ENCODE data around the gene NDUFA3. TPM values are rescaled to one million over a fixed set of nuclear protein-coding genes. Genes with fewer than 3 reads are reported as not detected.

NDUFA3 gene
- total RNA-seq, 1 donor from 2014 or later = 7.8 TPM

GRCh38 chr19:54106716-54107115, 4.1 kb downstream of the NDUFA3 start:
- H3K4me3 ChIP-seq (ENCODE audit: low read length in 3 of 3) = no peak overlapping the region
- peaks cover 47 to 50% (median 48%) of the 10 kb centered on the region in 3 donors for H3K36me3 ChIP-seq (ENCODE audit: control insufficient read depth in 3 of 3, insufficient read depth in 3 of 3, low read length in 3 of 3)

GRCh38 chr19:54107876-54108490, 5.3 kb downstream of the NDUFA3 start:
- Histone ChIP-seq H3K9me3 (ENCODE audit: control insufficient read depth in 3 of 3, low read length in 3 of 3) (no peaks in the 10 kb centered on the region), H3K27ac (ENCODE audit: low read depth, low read length) (no peak overlapping the region), H3K27me3 (ENCODE audit: control insufficient read depth in 3 of 3, insufficient read depth in 3 of 3, low read length in 3 of 3) (no peaks in the 10 kb centered on the region), H3K36me3 (ENCODE audit: control insufficient read depth in 3 of 3, insufficient read depth in 3 of 3, low read length in 3 of 3) (peaks cover 47 to 52% (median 48%) of the 10 kb centered on the region in 3 donors), H3K9ac (ENCODE audit: low read depth in 1 of 3, low read length in 3 of 3) (no peak overlapping the region), H3K4me3 (ENCODE audit: low read length in 3 of 3) (no peak overlapping the region), H3K4me1 (ENCODE audit: control insufficient read depth in 3 of 3, insufficient read depth in 3 of 3, low read length in 3 of 3) (peaks cover 5 to 7% (median 6%) of the 10 kb centered on the region in 3 donors)

More at GRCh38 chr19:54106716-54107115, 4.1 kb downstream of the NDUFA3 start:
- Histone ChIP-seq H3K9me3 (ENCODE audit: control insufficient read depth in 3 of 3, low read length in 3 of 3) (no peaks in the 10 kb centered on the region), H3K27ac (ENCODE audit: low read depth, low read length) (no peak overlapping the region), H3K9ac (ENCODE audit: low read depth in 1 of 3, low read length in 3 of 3) (no peak overlapping the region), H3K27me3 (ENCODE audit: control insufficient read depth in 3 of 3, insufficient read depth in 3 of 3, low read length in 3 of 3) (no peaks in the 10 kb centered on the region), H3K4me1 (ENCODE audit: control insufficient read depth in 3 of 3, insufficient read depth in 3 of 3, low read length in 3 of 3) (peaks cover 8 to 11% (median 11%) of the 10 kb centered on the region in 3 donors)

- H3K36me3 ChIP-seq (ENCODE audit: control insufficient read depth in 3 of 3, insufficient read depth in 3 of 3, low read length in 3 of 3) = peaks cover 47 to 52% (median 52%) of the 10 kb centered on the region in 3 donors
- peaks cover under 1 to 3% (median 2%) of the 10 kb centered on the region in 3 donors for H3K4me1 ChIP-seq (ENCODE audit: control insufficient read depth in 3 of 3, insufficient read depth in 3 of 3, low read length in 3 of 3)
These were observed 5.8 kb downstream of the NDUFA3 start for GRCh38 chr19:54108496-54108895.

GRCh38 chr19:54109651-54110050, 7.0 kb downstream of the NDUFA3 start:
- Histone ChIP-seq H3K9me3 (ENCODE audit: control insufficient read depth in 3 of 3, low read length in 3 of 3) (no peaks in the 10 kb centered on the region), H3K4me3 (ENCODE audit: low read length in 3 of 3) (no peak overlapping the region), H3K27me3 (ENCODE audit: control insufficient read depth in 3 of 3, insufficient read depth in 3 of 3, low read length in 3 of 3) (no peaks in the 10 kb centered on the region), H3K4me1 (ENCODE audit: control insufficient read depth in 3 of 3, insufficient read depth in 3 of 3, low read length in 3 of 3) (peaks cover 6 to 9% (median 8%) of the 10 kb centered on the region in 3 donors), H3K9ac (ENCODE audit: low read depth in 1 of 3, low read length in 3 of 3) (no peak overlapping the region), H3K27ac (ENCODE audit: low read depth, low read length) (no peak overlapping the region), H3K36me3 (ENCODE audit: control insufficient read depth in 3 of 3, insufficient read depth in 3 of 3, low read length in 3 of 3) (peaks cover 47 to 55% (median 54%) of the 10 kb centered on the region in 3 donors)

More at GRCh38 chr19:54108496-54108895, 5.8 kb downstream of the NDUFA3 start:
- Histone ChIP-seq H3K27ac (ENCODE audit: low read depth, low read length) (no peak overlapping the region), H3K4me3 (ENCODE audit: low read length in 3 of 3) (no peak overlapping the region), H3K9me3 (ENCODE audit: control insufficient read depth in 3 of 3, low read length in 3 of 3) (no peaks in the 10 kb centered on the region), H3K9ac (ENCODE audit: low read depth in 1 of 3, low read length in 3 of 3) (no peak overlapping the region), H3K27me3 (ENCODE audit: control insufficient read depth in 3 of 3, insufficient read depth in 3 of 3, low read length in 3 of 3) (no peaks in the 10 kb centered on the region)

- Histone ChIP-seq H3K27ac (ENCODE audit: low read depth, low read length) (peak overlapping the region; percentile 40), H3K27me3 (ENCODE audit: control insufficient read depth in 3 of 3, insufficient read depth in 3 of 3, low read length in 3 of 3) (no peaks in the 10 kb centered on the region), H3K4me1 (ENCODE audit: control insufficient read depth in 3 of 3, insufficient read depth in 3 of 3, low read length in 3 of 3) (peaks cover 14 to 27% (median 21%) of the 10 kb centered on the region in 3 donors), H3K36me3 (ENCODE audit: control insufficient read depth in 3 of 3, insufficient read depth in 3 of 3, low read length in 3 of 3) (peaks cover 18 to 31% (median 28%) of the 10 kb centered on the region in 3 donors), H3K9ac (ENCODE audit: low read depth in 1 of 3, low read length in 3 of 3) (peak overlapping the region; percentile 86 to 99 (median 96)), H3K9me3 (ENCODE audit: control insufficient read depth in 3 of 3, low read length in 3 of 3) (no peaks in the 10 kb centered on the region), H3K4me3 (ENCODE audit: low read length in 3 of 3) (peak overlapping the region; percentile 93 to 100 (median 98))
These were observed 11.9 kb downstream of the NDUFA3 start for GRCh38 chr19:54114340-54115108.

GRCh38 chr19:54115109-54116063, 12.7 kb downstream of the NDUFA3 start, which contains the start of the genes PRPF31 and TFPT:
Gene PRPF31 (plus strand): TSS chr19:54115754. CDS start chr19:54118279, 2,525 bp downstream.
Gene TFPT (minus strand): TSS chr19:54115657. CDS start chr19:54115269, 388 bp downstream.
- Histone ChIP-seq H3K27ac (ENCODE audit: low read depth, low read length) (peak within 1 kb of the TSS; percentile 87), H3K36me3 (ENCODE audit: control insufficient read depth in 3 of 3, insufficient read depth in 3 of 3, low read length in 3 of 3) (peaks cover 19 to 32% (median 27%) of the 10 kb centered on the region in 3 donors), H3K9ac (ENCODE audit: low read depth in 1 of 3, low read length in 3 of 3) (peak within 1 kb of the TSS; percentile 86 to 99 (median 96)), H3K27me3 (ENCODE audit: control insufficient read depth in 3 of 3, insufficient read depth in 3 of 3, low read length in 3 of 3) (no peaks in the 10 kb centered on the region), H3K4me1 (ENCODE audit: control insufficient read depth in 3 of 3, insufficient read depth in 3 of 3, low read length in 3 of 3) (peaks cover 14 to 27% (median 21%) of the 10 kb centered on the region in 3 donors), H3K9me3 (ENCODE audit: control insufficient read depth in 3 of 3, low read length in 3 of 3) (no peaks in the 10 kb centered on the region), H3K4me3 (ENCODE audit: low read length in 3 of 3) (peak within 1 kb of the TSS; percentile 93 to 100 (median 98))

- Histone ChIP-seq H3K4me1 (ENCODE audit: control insufficient read depth in 3 of 3, insufficient read depth in 3 of 3, low read length in 3 of 3) (peaks cover 5 to 10% (median 7%) of the 10 kb centered on the region in 3 donors), H3K9ac (ENCODE audit: low read depth in 1 of 3, low read length in 3 of 3) (no peak overlapping the region), H3K4me3 (ENCODE audit: low read length in 3 of 3) (no peak overlapping the region), H3K9me3 (ENCODE audit: control insufficient read depth in 3 of 3, low read length in 3 of 3) (no peaks in the 10 kb centered on the region), H3K36me3 (ENCODE audit: control insufficient read depth in 3 of 3, insufficient read depth in 3 of 3, low read length in 3 of 3) (peaks cover 64 to 67% (median 65%) of the 10 kb centered on the region in 3 donors), H3K27me3 (ENCODE audit: control insufficient read depth in 3 of 3, insufficient read depth in 3 of 3, low read length in 3 of 3) (no peaks in the 10 kb centered on the region), H3K27ac (ENCODE audit: low read depth, low read length) (no peak overlapping the region)
These were observed 18.6 kb downstream of the NDUFA3 start for GRCh38 chr19:54121259-54121658.

- no peaks in the 10 kb centered on the region for H3K4me1 ChIP-seq (ENCODE audit: control insufficient read depth in 3 of 3, insufficient read depth in 3 of 3, low read length in 3 of 3)
- no peak overlapping the region for H3K9ac ChIP-seq (ENCODE audit: low read depth in 1 of 3, low read length in 3 of 3)
- H3K27ac ChIP-seq (ENCODE audit: low read depth, low read length) = no peak overlapping the region
- no peaks in the 10 kb centered on the region for H3K9me3 ChIP-seq (ENCODE audit: control insufficient read depth in 3 of 3, low read length in 3 of 3)
- H3K4me3 ChIP-seq (ENCODE audit: low read length in 3 of 3) = no peak overlapping the region
- peaks cover 75 to 80% (median 77%) of the 10 kb centered on the region in 3 donors for H3K36me3 ChIP-seq (ENCODE audit: control insufficient read depth in 3 of 3, insufficient read depth in 3 of 3, low read length in 3 of 3)
- H3K27me3 ChIP-seq (ENCODE audit: control insufficient read depth in 3 of 3, insufficient read depth in 3 of 3, low read length in 3 of 3) = no peaks in the 10 kb centered on the region
These were observed 21.0 kb downstream of the NDUFA3 start for GRCh38 chr19:54123682-54124081.

GRCh38 chr19:54124393-54124792, 21.7 kb downstream of the NDUFA3 start:
- Histone ChIP-seq H3K4me1 (ENCODE audit: control insufficient read depth in 3 of 3, insufficient read depth in 3 of 3, low read length in 3 of 3) (no peaks in the 10 kb centered on the region), H3K9ac (ENCODE audit: low read depth in 1 of 3, low read length in 3 of 3) (no peak overlapping the region), H3K27ac (ENCODE audit: low read depth, low read length) (no peak overlapping the region), H3K27me3 (ENCODE audit: control insufficient read depth in 3 of 3, insufficient read depth in 3 of 3, low read length in 3 of 3) (no peaks in the 10 kb centered on the region), H3K4me3 (ENCODE audit: low read length in 3 of 3) (no peak overlapping the region), H3K9me3 (ENCODE audit: control insufficient read depth in 3 of 3, low read length in 3 of 3) (no peaks in the 10 kb centered on the region), H3K36me3 (ENCODE audit: control insufficient read depth in 3 of 3, insufficient read depth in 3 of 3, low read length in 3 of 3) (peaks cover 79 to 85% (median 82%) of the 10 kb centered on the region in 3 donors)

Data from skeletal muscle tissue (tissue), 4 donors.